HG03060 (cell line): ENCODE results near the gene CLDN7.

Experiments
- ATAC-seq: cut with Tn5 transposase; IDR thresholded peaks from one replicate; pipeline ENCODE4 v1.9.1; 2021; ENCODE audit warnings: low read depth, moderate number of reproducible peaks; ENCODE audit not compliant: unreplicated experiment

The CLDN7 gene

DNA sequence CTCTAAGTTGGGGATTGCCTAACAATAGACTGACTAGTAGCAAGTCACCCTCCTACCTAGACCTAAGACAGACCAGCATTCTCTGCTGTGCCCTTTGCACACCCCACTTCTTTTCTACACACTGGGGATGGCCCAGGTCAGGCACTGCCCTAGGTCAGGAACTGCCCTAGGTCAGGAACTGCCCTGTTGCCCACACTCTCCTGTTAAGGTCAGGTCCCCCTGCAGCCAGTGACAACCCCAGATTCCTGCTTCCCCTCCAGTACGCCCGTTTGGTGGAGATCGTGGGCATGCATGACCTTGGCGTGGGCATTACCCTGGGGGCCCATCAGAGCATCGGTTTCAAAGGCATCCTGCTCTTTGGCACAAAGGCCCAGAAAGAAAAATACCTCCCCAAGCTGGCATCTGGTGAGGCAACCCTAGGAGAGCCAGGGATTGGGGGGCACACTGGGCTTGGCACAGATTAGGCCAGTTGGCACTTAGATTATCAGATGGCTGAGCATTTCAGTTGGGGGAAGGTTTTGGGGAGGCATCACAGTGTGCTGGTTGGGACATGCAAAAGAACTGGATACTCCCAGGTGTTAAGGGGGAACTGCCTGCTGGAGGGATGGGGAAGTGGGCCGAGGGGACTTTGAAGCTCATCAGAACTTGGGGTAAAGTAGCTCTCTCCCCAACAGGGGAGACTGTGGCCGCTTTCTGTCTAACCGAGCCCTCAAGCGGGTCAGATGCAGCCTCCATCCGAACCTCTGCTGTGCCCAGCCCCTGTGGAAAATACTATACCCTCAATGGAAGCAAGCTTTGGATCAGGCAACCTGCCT lies 40.8 kb downstream of the CLDN7 start:
- ATAC-seq, result no peak

DNA sequence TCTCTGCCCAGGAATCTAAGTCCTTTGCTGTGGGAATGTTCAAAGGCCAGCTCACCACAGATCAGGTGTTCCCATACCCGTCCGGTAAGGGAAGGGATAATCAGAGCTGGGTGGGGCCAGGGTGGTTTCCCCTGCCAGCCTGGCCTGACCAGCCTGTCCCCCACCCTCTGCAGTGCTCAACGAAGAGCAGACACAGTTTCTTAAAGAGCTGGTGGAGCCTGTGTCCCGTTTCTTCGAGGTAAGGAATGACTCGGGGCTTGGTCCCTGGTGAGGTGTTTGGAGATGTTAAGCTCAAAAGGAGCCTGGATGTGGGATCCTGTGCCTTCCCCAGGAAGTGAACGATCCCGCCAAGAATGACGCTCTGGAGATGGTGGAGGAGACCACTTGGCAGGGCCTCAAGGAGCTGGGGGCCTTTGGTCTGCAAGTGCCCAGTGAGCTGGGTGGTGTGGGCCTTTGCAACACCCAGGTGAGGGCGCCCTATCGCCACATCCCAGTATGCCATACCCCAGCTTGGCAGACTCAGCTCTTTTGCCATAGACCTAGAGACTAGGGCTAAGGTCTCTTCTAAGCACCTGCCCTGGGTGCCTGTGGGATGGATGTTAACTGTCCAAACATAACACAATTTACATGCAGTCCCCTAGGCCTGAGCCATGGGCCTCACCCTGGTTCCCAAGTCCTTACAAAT lies 41.5 kb downstream of the CLDN7 start:
- no peak for ATAC-seq

DNA sequence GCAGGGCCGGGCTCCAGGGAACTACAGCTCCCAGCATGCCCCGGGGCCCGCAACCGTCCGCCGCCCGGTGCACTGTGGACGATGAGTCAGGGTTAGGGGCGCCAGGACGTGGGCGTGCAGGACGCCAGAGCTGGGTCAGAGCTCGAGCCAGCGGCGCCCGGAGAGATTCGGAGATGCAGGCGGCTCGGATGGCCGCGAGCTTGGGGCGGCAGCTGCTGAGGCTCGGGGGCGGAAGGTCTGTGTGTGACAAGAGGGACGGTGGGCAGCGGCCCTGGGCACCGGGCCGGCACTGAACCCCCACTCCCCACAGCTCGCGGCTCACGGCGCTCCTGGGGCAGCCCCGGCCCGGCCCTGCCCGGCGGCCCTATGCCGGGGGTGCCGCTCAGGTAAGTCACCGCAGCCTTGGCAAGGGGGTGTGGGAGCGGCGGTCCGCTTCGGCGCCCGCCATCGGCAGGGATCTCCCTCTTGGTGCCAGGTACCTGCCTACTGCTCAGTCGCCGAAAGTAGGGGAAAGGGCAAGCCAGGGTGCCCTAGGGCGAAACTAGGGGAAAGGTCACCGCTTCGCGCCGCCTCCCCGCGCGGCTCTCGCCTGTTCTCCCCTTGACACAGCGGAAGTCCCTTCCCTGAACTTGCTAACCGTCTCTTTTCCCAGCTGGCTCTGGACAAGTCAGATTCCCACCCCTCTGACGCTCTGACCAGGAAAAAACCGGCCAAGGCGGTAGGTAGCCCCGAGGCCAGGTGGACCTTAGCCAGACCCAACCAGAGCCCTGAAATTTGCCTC lies 42.3 kb downstream of the CLDN7 start, which contains the start of the genes ACADVL and DLG4:
ACADVL (plus strand) TSS at position 127 of the 781 bp plus-strand sequence; CDS start at position 174, 47 bp downstream.
DLG4 (minus strand) TSS at position 25 of the 781 bp plus-strand sequence.
- ATAC-seq, result no peak

DNA sequence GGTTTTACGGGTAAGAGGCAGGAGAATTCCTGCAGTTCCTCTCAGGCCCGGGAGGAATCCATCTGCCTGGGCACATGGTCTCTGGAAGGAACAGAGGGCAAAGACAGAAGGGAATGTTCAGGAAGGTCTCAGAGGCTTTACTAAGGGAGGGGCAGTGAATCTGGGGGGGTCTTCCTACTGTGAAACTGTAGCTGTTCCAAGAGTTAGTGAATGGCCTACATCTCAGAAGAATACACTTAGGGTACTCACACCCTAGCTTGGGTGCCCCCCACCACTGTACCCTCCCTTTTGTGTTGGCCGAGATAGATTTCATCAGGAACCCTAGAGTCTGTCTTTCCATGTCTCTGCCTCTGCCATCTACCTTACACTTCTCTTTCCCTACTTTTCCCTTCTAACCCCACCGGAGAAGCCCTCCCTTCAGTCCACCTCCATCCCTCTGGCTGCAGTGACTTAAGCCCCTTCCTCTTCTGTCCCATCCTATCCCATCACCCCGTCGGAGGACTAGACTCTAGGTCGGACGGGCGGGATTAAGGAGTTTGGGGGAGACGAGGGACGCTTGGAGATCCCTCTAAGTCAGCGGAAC lies 43.0 kb downstream of the CLDN7 start:
- no peak for ATAC-seq

DNA sequence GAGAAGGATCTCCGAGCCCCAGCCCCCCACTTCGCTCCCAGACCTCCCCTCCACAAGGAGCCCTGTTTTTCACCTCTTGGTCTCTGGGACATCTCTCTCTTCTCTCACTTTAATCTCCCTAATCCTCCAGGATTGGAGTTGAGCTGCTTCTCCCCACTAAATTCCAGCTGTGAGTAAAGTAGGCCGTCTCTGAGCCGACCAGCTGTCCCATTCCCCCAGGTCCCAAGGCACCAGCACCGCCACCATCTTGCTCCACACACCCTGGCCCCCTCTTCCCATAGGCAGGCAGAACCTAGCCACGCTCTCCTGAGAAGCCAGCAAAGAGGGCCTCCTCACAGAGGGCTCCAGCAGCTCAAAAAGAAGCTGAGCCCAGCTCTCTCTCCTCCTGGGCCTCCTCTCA lies 43.5 kb downstream of the CLDN7 start:
- ATAC-seq, result no peak

DNA sequence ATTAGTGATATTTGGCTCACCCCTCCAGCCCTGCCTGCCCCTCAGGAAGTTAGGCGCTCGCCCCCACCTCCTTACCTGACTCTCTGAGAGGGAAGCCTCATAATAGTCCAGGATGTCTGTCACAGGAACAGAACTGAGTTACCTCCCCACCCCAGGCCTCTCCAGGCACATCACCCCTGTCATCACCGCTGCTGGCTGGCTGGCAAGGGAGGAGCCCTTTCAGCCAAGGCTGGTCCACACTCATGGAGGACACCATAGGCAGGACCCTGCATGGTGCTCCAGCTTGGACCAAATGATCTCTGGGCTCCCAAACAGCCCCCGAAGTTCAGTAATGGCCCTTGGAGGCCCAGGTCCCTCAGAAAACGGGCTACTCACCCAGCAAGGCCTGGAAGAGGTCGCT lies 44.1 kb downstream of the CLDN7 start:
- no peak for ATAC-seq

DNA sequence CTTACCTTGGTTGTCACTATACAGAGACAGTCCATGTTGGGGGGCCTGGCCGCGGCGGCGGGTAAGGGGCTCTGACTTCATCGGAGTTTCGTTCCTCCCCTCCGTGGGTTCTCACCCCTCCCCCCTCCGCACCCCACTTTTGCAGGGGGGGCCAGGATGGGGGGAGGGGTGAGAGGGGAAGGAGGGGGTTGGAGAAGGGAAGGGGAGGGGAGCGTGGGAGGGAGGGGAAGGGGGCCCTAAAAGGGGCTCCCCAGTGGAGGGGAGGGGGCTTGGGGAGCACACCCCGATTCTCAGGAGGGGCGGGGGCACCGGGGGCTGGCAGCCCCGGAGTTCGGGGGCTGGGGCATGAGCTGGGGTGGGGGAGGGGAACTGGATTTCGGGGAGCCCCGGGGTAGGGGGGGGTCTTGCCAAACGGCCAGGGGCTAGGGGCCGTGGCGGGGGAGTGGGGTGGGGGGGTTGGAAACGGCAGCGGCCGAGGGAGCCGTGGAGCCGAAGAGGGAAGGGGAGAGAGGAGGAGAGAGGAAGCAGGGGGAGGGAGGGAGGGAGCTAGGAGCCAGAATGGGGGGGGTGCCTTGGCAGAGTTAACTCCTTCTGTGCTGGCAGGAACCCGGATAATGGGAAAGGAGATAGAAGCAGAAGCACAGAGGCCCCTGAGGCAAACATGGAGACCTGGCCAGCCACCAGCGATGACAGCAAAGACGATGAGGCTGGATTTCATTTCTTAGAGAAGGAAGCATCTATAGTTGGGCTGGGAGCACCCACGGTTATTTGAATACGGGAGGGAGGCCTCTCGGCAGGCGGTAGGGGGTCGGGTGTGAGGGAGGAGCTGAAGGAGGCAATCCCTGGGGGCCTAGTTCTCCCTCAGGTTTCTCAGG lies 44.9 kb downstream of the CLDN7 start:
- no peak for ATAC-seq

DNA sequence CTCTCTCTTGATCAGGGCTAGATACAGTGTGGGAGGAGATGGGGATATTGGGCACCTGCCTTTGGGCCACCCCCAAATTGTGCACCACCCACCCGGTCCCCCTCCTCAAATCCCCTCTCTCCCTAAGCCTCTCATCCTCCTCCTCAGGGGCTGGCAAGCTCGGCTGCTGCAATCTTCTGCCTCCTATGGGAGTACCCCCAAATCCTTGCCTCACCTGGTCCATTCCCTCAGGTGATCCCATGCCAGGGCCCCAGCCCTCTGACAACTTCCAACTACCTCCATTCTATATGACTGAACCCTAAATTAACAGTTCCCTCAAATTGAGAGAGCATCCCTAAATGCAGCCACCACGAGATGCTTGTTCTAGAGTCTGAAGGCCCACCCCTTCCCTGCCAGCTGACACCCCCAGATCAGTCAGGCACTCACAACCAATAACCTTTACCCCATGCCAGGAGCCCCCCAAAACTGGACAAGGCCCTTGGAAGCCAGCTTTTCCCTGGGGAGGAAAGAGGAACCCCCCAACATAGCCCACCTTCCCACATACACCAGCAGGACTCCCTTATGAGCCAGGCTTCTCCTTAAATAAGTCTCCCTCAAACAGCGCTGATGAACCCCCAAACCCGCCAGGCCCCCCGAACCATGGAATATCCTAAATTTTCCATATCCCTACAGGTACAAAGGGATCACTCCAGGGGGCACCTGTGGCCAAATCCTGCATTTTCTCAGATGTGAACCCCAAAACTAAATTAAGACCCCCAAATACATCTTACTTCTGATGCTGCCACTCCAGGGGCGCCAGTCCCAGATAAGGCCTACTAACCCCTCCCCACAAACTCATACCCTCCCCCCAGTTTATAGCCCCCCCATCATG lies 45.8 kb downstream of the CLDN7 start:
- ATAC-seq, result no peak

DNA sequence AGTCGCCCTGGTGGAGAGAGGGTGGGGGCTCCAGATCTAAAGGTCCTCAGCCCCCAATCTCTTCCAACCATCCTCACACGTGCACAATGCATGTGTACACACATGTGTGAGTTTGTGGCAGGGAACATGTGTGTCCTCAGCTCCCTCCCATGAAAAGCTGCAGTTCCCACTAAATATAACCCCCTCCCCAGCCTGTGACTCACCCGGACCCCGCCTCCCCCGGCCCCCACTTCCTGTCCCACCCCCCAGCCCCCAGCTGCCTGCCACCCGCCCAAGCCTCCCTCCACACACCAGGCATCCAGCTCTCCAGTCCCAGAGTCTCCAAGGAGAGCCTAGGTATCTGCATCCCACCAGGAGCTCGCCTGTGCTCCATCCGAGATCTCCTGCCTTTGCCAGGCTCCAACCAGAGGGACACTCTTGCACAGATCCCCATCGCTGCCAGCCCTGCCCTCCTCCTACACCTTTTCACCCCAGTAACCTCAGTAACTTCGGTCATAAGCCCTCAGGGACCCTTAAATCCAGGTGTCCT lies 46.6 kb downstream of the CLDN7 start:
- ATAC-seq, result no peak

DNA sequence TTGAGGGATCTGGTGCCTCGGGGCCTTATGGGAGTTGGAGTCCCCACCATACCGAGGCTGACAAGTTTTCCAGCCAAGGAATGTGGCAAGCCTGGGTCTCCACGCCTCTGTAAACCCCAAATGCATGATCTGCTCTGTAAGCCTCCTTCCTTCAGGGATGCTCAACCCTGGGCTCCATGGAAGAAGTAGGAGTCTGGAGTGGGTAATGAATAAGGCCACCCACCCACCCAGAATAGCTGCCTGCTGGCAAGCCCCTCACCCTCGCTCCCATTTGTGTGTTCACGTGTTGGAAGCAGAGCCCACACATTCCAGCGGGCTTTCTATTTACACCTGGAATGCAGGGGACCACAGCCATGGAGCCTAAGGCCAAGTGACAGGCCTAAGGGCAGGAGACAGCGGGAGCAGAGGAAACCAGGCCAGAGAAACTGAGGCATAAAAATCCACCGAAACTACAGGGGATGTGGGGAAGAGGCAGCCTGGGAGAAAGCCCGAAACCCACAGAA lies 47.1 kb downstream of the CLDN7 start:
- ATAC-seq, result no peak

DNA sequence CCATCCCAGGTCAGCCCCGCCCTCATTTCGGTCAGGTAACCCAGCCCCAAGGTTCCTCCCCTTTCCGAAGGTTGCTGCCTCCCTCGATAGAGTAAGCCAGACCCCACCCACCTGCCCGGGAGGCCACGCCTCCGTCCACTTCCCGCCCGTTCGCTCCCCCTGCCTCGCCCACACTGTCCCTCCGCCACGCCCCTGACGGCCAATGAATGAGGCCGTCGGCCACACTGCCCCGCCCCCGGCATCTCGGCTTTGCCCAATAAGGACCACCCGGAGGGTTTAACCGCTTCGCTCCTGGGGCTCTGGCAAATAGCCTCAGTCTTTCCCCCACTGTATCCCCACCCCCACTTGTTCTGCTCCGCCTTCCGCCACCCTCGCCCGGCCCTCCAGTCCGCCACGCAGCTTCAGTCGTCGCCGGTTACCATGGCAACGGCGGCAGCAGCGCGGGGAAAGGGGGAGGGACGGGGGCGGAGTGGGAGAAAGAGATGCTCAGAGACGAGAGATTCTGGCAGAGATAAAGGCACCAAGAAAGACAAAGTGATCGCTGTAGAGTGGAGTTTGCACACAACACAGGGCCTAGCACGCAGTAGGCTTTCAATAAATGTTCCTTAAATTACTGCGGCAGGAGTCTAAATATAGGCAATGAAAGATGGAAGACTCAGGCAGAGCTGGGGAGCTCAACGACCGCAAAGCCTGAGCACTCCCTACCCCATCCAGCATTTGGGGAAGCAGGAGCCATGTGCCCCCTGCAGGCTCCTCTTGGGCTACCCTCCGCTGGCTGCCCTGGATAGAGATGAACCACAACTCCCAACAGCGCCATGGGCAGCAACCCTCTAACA lies 47.8 kb downstream of the CLDN7 start:
- peak; percentile 59 for ATAC-seq

DNA sequence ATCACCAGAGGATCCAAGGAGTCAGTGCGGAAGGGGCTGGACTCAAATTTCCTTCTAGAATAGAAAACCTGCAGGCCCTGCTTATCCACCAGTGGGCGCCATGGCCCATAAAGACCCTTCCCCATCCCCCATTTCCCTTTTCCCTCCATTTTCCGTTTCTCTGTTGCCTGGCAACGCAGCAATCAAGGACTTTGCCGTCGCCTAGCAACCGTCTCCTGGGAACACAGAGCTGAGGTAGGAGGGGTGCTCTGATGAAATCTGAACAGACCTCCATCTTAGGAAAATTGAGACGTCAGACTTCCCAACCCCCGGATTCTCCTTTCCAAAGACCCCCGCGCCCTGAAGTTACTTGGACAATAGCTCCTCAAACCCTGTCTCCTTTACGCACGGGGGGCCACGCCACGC lies 48.4 kb downstream of the CLDN7 start:
- no peak for ATAC-seq

DNA sequence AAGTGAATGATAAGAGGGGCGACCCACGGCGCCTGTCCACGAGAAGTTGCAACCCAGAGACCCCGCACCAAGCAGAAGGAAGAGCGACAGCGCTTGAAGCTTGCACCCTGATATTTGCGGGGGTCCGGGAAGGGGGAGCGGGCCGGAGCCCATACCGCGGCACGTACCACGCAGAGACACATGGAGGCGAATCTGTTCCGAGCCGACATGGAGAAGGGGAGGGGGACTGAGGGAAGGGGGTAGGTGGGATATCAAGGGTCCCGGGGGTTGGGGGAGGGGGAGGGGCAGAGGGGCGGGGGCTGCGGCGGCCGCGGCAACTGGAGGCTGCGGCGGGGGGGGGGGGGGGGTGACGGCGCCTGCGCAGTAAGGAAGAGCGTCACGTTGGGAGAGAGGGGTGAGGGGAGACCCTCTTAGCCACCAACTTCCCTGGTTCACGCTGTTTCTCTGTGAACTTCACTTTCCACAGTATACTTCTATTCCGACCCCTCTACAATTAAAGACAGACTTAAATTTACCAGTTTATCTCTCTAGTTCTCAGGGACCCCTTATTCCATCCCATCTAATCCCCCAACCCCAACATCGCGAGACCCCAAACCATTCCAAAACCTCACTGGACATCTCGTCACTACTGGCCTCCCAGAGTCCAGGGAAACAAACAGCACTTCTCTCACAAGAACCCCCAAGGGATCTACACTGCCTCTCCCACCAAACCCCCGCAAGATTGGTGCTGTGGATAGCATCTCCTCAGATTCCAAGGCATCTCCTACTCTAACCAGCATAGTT lies 50.6 kb downstream of the CLDN7 start:
- no peak for ATAC-seq
